ENCODE results near the gene MYO15B. TPM values are rescaled to one million over a fixed set of nuclear protein-coding genes. Genes with fewer than 3 reads are reported as not detected.

The MYO15B gene
- polyA plus RNA-seq, 1 experiment = 0.52 TPM

- POLR2A ChIA-PET = no interaction called here
- TF ChIP-seq CTCF (IDR thresholded peaks at IDR 0.05; ENCODE audit: low read depth, low read length) = no peak
- CTCF ChIA-PET = interaction anchor here (1.1 kb wide), 1 partner anchor 38 kb away, joined by 4 read pairs; the partner anchor contains the start of gene SMIM5
- DNase-seq (ENCODE audit: low read depth, low spot score) = no peak
- Histone ChIP-seq H3K27me3 (ENCODE audit: control insufficient read depth, insufficient read depth, low read length) (peaks cover 17% of the 10 kb centered on the region), H3K4me3 (ENCODE audit: low read depth, low read length) (no peak overlapping the region), H3K27ac (ENCODE audit: low read depth, low read length) (no peak overlapping the region), H3K9me3 (ENCODE audit: control insufficient read depth, insufficient read depth, low read length) (no peaks in the 10 kb centered on the region)
These were observed 7.8 kb downstream of the MYO15B start for GRCh38 chr17:75595284-75595919.

GRCh38 chr17:75595920-75596313 lies 8.3 kb downstream of the MYO15B start:
- POLR2A ChIA-PET = no interaction called here
- Histone ChIP-seq H3K27me3 (ENCODE audit: control insufficient read depth, insufficient read depth, low read length) (peaks cover 17% of the 10 kb centered on the region), H3K27ac (ENCODE audit: low read depth, low read length) (no peak overlapping the region), H3K4me3 (ENCODE audit: low read depth, low read length) (no peak overlapping the region), H3K9me3 (ENCODE audit: control insufficient read depth, insufficient read depth, low read length) (no peaks in the 10 kb centered on the region)
- no peak for TF ChIP-seq CTCF (IDR thresholded peaks at IDR 0.05; ENCODE audit: low read depth, low read length)
- DNase-seq (ENCODE audit: low read depth, low spot score) = no peak
- CTCF ChIA-PET = interaction anchor here (1.1 kb wide), 1 partner anchor 37 kb away, joined by 4 read pairs; the partner anchor contains the start of gene SMIM5

GRCh38 chr17:75596320-75597087 lies 8.9 kb downstream of the MYO15B start:
- Histone ChIP-seq H3K27me3 (ENCODE audit: control insufficient read depth, insufficient read depth, low read length) (peaks cover 17% of the 10 kb centered on the region), H3K4me3 (ENCODE audit: low read depth, low read length) (no peak overlapping the region), H3K9me3 (ENCODE audit: control insufficient read depth, insufficient read depth, low read length) (no peaks in the 10 kb centered on the region), H3K27ac (ENCODE audit: low read depth, low read length) (no peak overlapping the region)
- TF ChIP-seq CTCF (IDR thresholded peaks at IDR 0.05; ENCODE audit: low read depth, low read length) = no peak
- POLR2A ChIA-PET = no interaction called here
- DNase-seq (ENCODE audit: low read depth, low spot score) = no peak
- CTCF ChIA-PET = interaction anchor here (1.0 to 1.1 kb wide), 2 partner anchors 8 to 36 kb away, joined by 3 to 4 read pairs; partner anchors contain the start of gene SMIM5

- TF ChIP-seq CTCF (IDR thresholded peaks at IDR 0.05; ENCODE audit: low read depth, low read length) = peak; percentile 58
- no peak overlapping the region for H3K4me3 ChIP-seq (ENCODE audit: low read depth, low read length)
- H3K9me3 ChIP-seq (ENCODE audit: control insufficient read depth, insufficient read depth, low read length) = no peaks in the 10 kb centered on the region
- no peak for DNase-seq (ENCODE audit: low read depth, low spot score)
- H3K27ac ChIP-seq (ENCODE audit: low read depth, low read length) = no peak overlapping the region
- H3K27me3 ChIP-seq (ENCODE audit: control insufficient read depth, insufficient read depth, low read length) = peaks cover 2% of the 10 kb centered on the region
- POLR2A ChIA-PET = no interaction called here
- CTCF ChIA-PET = interaction anchor here (0.5 to 2.4 kb wide), 8 partner anchors 11 to 227 kb away, joined by 3 to 14 read pairs (median 4); partner anchors contain the start of genes SMIM5 and TSEN54
These were observed 13.7 kb downstream of the MYO15B start for GRCh38 chr17:75601057-75601987.
